Trophoblast cell (in vitro differentiated cells and primary cell): Measurements from ENCODE around the gene PARP8.

Experiments
- DNase-seq, 2 donors: peaks; one replicate each; pipeline ENCODE4 v3.0.0-alpha.2; 2016
- H2AFZ ChIP-seq: 2 replicates; pipeline ENCODE4 v1.6.1; 2013; ENCODE audit warnings: low read length, moderate library complexity, mild to moderate bottlenecking; ENCODE audit not compliant: insufficient read depth, poor library complexity
- H2AK5ac ChIP-seq: 2 replicates; pipeline ENCODE4 v1.6.1; 2013; ENCODE audit warnings: mild to moderate bottlenecking, low read length
- H2BK120ac ChIP-seq: 2 replicates; pipeline ENCODE4 v1.6.1; 2013; ENCODE audit warnings: low read length, mild to moderate bottlenecking, moderate library complexity; ENCODE audit not compliant: insufficient read depth, poor library complexity
- H2BK12ac ChIP-seq: 2 replicates; pipeline ENCODE4 v1.6.1; 2013; ENCODE audit warnings: mild to moderate bottlenecking, low read length, moderate library complexity
- H2BK5ac ChIP-seq: 2 replicates; pipeline ENCODE4 v1.6.1; 2013; ENCODE audit warnings: low read length, low read depth, moderate library complexity, mild to moderate bottlenecking; ENCODE audit not compliant: poor library complexity
- H3K14ac ChIP-seq: 2 replicates; pipeline ENCODE4 v1.6.1; 2013; ENCODE audit warnings: mild to moderate bottlenecking, low read length
- H3K18ac ChIP-seq: 2 replicates; pipeline ENCODE4 v1.6.1; 2013; ENCODE audit warnings: mild to moderate bottlenecking, low read length
- H3K23ac ChIP-seq: 2 replicates; pipeline ENCODE4 v1.6.1; 2013; ENCODE audit warnings: low read length
- H3K27ac ChIP-seq: 2 replicates; pipeline ENCODE4 v1.5.1; 2013; ENCODE audit warnings: low read depth, mild to moderate bottlenecking, inconsistent platforms, low read length, moderate library complexity
- H3K27me3 ChIP-seq: 2 replicates; pipeline ENCODE4 v1.6.1; 2013; ENCODE audit warnings: inconsistent platforms, mild to moderate bottlenecking, low read length, moderate library complexity; ENCODE audit not compliant: insufficient read depth
- H3K36me3 ChIP-seq, 2 experiments: 1 replicate in 1 of 2; 2 replicates in 1 of 2; pipeline ENCODE4 v1.6.1; 2013; ENCODE audit warnings: low read length in 2 of 2, mild to moderate bottlenecking in 2 of 2, moderate library complexity in 1 of 2; ENCODE audit not compliant: insufficient read depth in 2 of 2, control insufficient read depth in 1 of 2
- H3K4ac ChIP-seq: 2 replicates; pipeline ENCODE4 v1.6.1; 2013; ENCODE audit warnings: low read depth, mild to moderate bottlenecking, low read length, moderate library complexity
- H3K4me1 ChIP-seq, 2 experiments: 1 replicate in 1 of 2; 2 replicates in 1 of 2; pipeline ENCODE4 v1.6.1; 2013; ENCODE audit warnings: low read length in 2 of 2, mild to moderate bottlenecking in 2 of 2, moderate library complexity in 1 of 2; ENCODE audit not compliant: insufficient read depth in 2 of 2, control insufficient read depth in 1 of 2
- H3K4me2 ChIP-seq: 2 replicates; pipeline ENCODE4 v1.6.1; 2013; ENCODE audit warnings: inconsistent platforms, mild to moderate bottlenecking, low read length, moderate library complexity
- H3K4me3 ChIP-seq: 2 replicates; pipeline ENCODE4 v1.5.1; 2013; ENCODE audit warnings: mild to moderate bottlenecking, low read depth, low read length, inconsistent platforms
- H3K79me1 ChIP-seq: one replicate; pipeline ENCODE4 v1.6.1; 2013; ENCODE audit warnings: low read length
- H3K79me2 ChIP-seq: 2 replicates; pipeline ENCODE4 v1.6.1; 2013; ENCODE audit warnings: low read length, mild to moderate bottlenecking; ENCODE audit not compliant: control insufficient read depth, insufficient read depth, poor library complexity
- H3K9ac ChIP-seq: 2 replicates; pipeline ENCODE4 v1.6.1; 2013; ENCODE audit warnings: mild to moderate bottlenecking, low read length
- H3K9me3 ChIP-seq: 2 replicates; pipeline ENCODE4 v1.6.1; 2013; ENCODE audit warnings: low read depth, mild to moderate bottlenecking, control low read depth, inconsistent platforms, low read length; ENCODE audit not compliant: insufficient read depth
- H4K12ac ChIP-seq: 2 replicates; pipeline ENCODE4 v1.6.1; 2013; ENCODE audit warnings: low read depth, mild to moderate bottlenecking, low read length, moderate library complexity
- H4K8ac ChIP-seq: 2 replicates; pipeline ENCODE4 v1.6.1; 2013; ENCODE audit warnings: low read depth, mild to moderate bottlenecking, low read length, moderate library complexity
- H4K91ac ChIP-seq: one replicate; pipeline ENCODE4 v1.6.1; 2013; ENCODE audit warnings: low read depth, mild to moderate bottlenecking, low read length, moderate library complexity
- WGBS: extraction: QIAGEN DNeasy Blood & Tissue Kit; methylation state at CpG from one replicate; pipeline ENCODE4 v1.1.7; 2013; ENCODE audit warnings: missing lambda C conversion rate; ENCODE audit not compliant: insufficient read length, insufficient coverage; ENCODE audit errors: extremely low coverage; 5-methylcytosine and 5-hydroxymethylcytosine counted together

PARP8 gene

GRCh38 chr5:50715001-50715400 lies 48.6 kb downstream of the PARP8 start:
- Histone ChIP-seq H3K4me3 (no peak overlapping the region), H3K14ac (no peak overlapping the region), H3K4me2 (no peak overlapping the region), H3K4ac (no peak overlapping the region), H3K27ac (no peak overlapping the region), H4K8ac (no peak overlapping the region), H3K9ac (no peak overlapping the region), H4K12ac (no peak overlapping the region), H4K91ac (no peak overlapping the region), H3K27me3 (no peaks in the 10 kb centered on the region), H3K79me2 (no peaks in the 10 kb centered on the region), H2BK120ac (no peak overlapping the region), H3K36me3 (no peaks in the 10 kb centered on the region), H2AFZ (no peak overlapping the region), H2BK5ac (no peak overlapping the region), H3K18ac (no peak overlapping the region), H3K9me3 (peaks cover 1% of the 10 kb centered on the region), H3K23ac (no peak overlapping the region), H3K4me1 (no peaks in the 10 kb centered on the region), H2AK5ac (no peak overlapping the region), H3K79me1 (no peaks in the 10 kb centered on the region), H2BK12ac (no peak overlapping the region)
- DNase-seq = no peak
- WGBS = no CpG with 5 or more reads among the region's 5 CpGs

- 100% methylated on average over 1 of the region's 2 CpGs for WGBS
- Histone ChIP-seq H3K79me2 (no peaks in the 10 kb centered on the region), H3K9me3 (peaks cover 1% of the 10 kb centered on the region), H4K91ac (no peak overlapping the region), H3K4me2 (no peak overlapping the region), H3K27me3 (no peaks in the 10 kb centered on the region), H3K27ac (no peak overlapping the region), H2AFZ (no peak overlapping the region), H3K4me1 (no peaks in the 10 kb centered on the region), H2BK12ac (no peak overlapping the region), H3K36me3 (no peaks in the 10 kb centered on the region), H3K18ac (no peak overlapping the region), H3K14ac (no peak overlapping the region), H3K79me1 (no peaks in the 10 kb centered on the region), H3K9ac (no peak overlapping the region), H3K4me3 (no peak overlapping the region), H2BK120ac (no peak overlapping the region), H2BK5ac (no peak overlapping the region), H4K12ac (no peak overlapping the region), H4K8ac (no peak overlapping the region), H2AK5ac (no peak overlapping the region), H3K4ac (no peak overlapping the region), H3K23ac (no peak overlapping the region)
- no peak for DNase-seq
Measured at GRCh38 chr5:50716134-50716533, 49.7 kb downstream of the PARP8 start.

GRCh38 chr5:50717651-50718050 lies 51.2 kb downstream of the PARP8 start:
- Histone ChIP-seq H3K4ac (no peak overlapping the region), H2BK120ac (no peak overlapping the region), H4K8ac (no peak overlapping the region), H3K4me1 (no peaks in the 10 kb centered on the region), H3K27ac (no peak overlapping the region), H3K18ac (no peak overlapping the region), H2BK5ac (no peak overlapping the region), H4K12ac (no peak overlapping the region), H3K79me1 (no peaks in the 10 kb centered on the region), H3K36me3 (no peaks in the 10 kb centered on the region), H3K79me2 (no peaks in the 10 kb centered on the region), H2AK5ac (no peak overlapping the region), H3K4me2 (no peak overlapping the region), H2AFZ (no peak overlapping the region), H3K23ac (no peak overlapping the region), H2BK12ac (no peak overlapping the region), H3K4me3 (no peak overlapping the region), H3K9me3 (peaks cover 1% of the 10 kb centered on the region), H4K91ac (no peak overlapping the region), H3K14ac (no peak overlapping the region), H3K9ac (no peak overlapping the region), H3K27me3 (no peaks in the 10 kb centered on the region)
- no peak for DNase-seq
- no CpG with 5 or more reads among the region's 2 CpGs for WGBS

- no peak overlapping the region for H2BK5ac ChIP-seq
- no peak overlapping the region for H3K27ac ChIP-seq
- H3K4me1 ChIP-seq = no peaks in the 10 kb centered on the region
- H4K8ac ChIP-seq = no peak overlapping the region
- no peak overlapping the region for H3K14ac ChIP-seq
- H2BK12ac ChIP-seq = no peak overlapping the region
- no peak overlapping the region for H3K18ac ChIP-seq
- DNase-seq = no peak
- no peak overlapping the region for H3K4ac ChIP-seq
- H4K12ac ChIP-seq = no peak overlapping the region
- H3K9me3 ChIP-seq = no peaks in the 10 kb centered on the region
- H2BK120ac ChIP-seq = no peak overlapping the region
- H3K9ac ChIP-seq = peak overlapping the region; percentile 63
- H3K36me3 ChIP-seq = no peaks in the 10 kb centered on the region
- no peak overlapping the region for H3K23ac ChIP-seq
- H3K79me2 ChIP-seq = no peaks in the 10 kb centered on the region
- H2AK5ac ChIP-seq = no peak overlapping the region
- no peak overlapping the region for H2AFZ ChIP-seq
- no peaks in the 10 kb centered on the region for H3K27me3 ChIP-seq
- H4K91ac ChIP-seq = no peak overlapping the region
- H3K4me3 ChIP-seq = no peak overlapping the region
- no CpG with 5 or more reads among the region's 4 CpGs for WGBS
- H3K4me2 ChIP-seq = no peak overlapping the region
- no peaks in the 10 kb centered on the region for H3K79me1 ChIP-seq
Measured at GRCh38 chr5:50720061-50720710, 53.7 kb downstream of the PARP8 start.
